ENCODE results near the gene ANKRD33B.

Gene ANKRD33B

GRCh38 chr5:10699281-10699874 is 135.5 kb downstream of the ANKRD33B start:
- H3K27me3 ChIP-seq: no peaks in the 10 kb centered on the region
- no peaks in the 10 kb centered on the region for H3K9me3 ChIP-seq
- TF ChIP-seq CTCF (IDR thresholded peaks at IDR 0.05): no peak
- H3K36me3 ChIP-seq: peaks cover 6% of the 10 kb centered on the region
- H3K27ac ChIP-seq: no peak overlapping the region
- H3K4me3 ChIP-seq (ENCODE audit: low read depth in 1 of 2, low read length in 1 of 2): no peak overlapping the region
- peaks cover 6% of the 10 kb centered on the region in 2 experiments for H3K4me1 ChIP-seq (ENCODE audit: control insufficient read depth in 1 of 2, insufficient read depth in 1 of 2, low read depth in 1 of 2, low read length in 1 of 2)

DNA sequence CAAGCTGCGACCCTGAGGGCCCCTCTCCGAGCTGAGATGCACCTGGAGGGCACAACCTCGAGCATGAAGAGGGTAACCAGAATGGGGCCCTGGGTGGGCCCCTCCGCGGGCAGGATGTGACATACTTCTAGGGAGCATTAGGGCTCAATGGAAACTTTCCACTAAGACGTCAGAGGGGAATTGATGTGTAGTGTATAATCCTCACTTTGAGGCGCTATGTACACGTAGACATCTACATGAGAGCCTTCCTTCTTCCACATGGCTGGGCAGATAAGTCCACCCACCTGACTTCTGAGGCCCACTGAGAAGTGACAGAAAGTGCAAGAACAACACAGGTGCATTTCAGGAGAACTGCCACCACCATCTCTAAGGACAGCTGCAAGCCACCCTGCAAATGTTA is 136.1 kb downstream of the ANKRD33B start:
- no peaks in the 10 kb centered on the region for H3K9me3 ChIP-seq
- H3K27ac ChIP-seq: no peak overlapping the region
- TF ChIP-seq CTCF (IDR thresholded peaks at IDR 0.05): no peak
- H3K36me3 ChIP-seq: peaks cover 6% of the 10 kb centered on the region
- H3K4me1 ChIP-seq (ENCODE audit: control insufficient read depth in 1 of 2, insufficient read depth in 1 of 2, low read depth in 1 of 2, low read length in 1 of 2): peaks cover 12% of the 10 kb centered on the region in 2 experiments
- no peaks in the 10 kb centered on the region for H3K27me3 ChIP-seq
- no peak overlapping the region for H3K4me3 ChIP-seq (ENCODE audit: low read depth in 1 of 2, low read length in 1 of 2)

GRCh38 chr5:10700516-10700915 is 136.6 kb downstream of the ANKRD33B start:
- Histone ChIP-seq H3K27ac (no peak overlapping the region), H3K4me3 (ENCODE audit: low read depth in 1 of 2, low read length in 1 of 2) (no peak overlapping the region), H3K4me1 (ENCODE audit: control insufficient read depth in 1 of 2, insufficient read depth in 1 of 2, low read depth in 1 of 2, low read length in 1 of 2) (peaks cover 15% of the 10 kb centered on the region in 2 experiments), H3K9me3 (no peaks in the 10 kb centered on the region), H3K36me3 (peaks cover 6% of the 10 kb centered on the region), H3K27me3 (no peaks in the 10 kb centered on the region)
- no peak for TF ChIP-seq CTCF (IDR thresholded peaks at IDR 0.05)

DNA sequence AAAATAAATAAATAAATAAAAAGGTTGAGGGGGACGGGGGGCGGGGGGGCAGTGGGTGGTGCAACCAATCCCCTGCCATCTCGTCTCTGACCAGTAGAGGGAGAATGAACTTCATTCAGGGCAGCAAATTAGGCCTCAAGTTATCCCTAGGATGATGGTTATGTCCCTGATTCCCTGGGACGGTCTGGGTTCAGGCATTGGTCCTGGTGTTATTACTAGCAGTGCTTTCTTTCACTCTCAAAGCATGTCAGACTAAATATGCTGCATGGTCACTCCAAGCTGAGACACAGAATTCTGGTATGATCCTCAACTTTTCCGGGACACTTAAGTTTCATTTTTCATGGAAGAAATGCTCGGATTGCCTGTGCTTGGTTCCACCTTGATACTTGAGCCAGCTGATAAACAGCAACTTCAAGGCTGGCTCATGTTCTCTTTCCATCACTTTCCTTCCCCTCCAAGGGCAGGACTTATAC is 137.7 kb downstream of the ANKRD33B start:
- peak; percentile 63 for TF ChIP-seq CTCF (IDR thresholded peaks at IDR 0.05)
- H3K4me3 ChIP-seq (ENCODE audit: low read depth in 1 of 2, low read length in 1 of 2): no peak overlapping the region
- no peaks in the 10 kb centered on the region for H3K27me3 ChIP-seq
- H3K4me1 ChIP-seq (ENCODE audit: control insufficient read depth in 1 of 2, insufficient read depth in 1 of 2, low read depth in 1 of 2, low read length in 1 of 2): peaks cover 19 to 20% of the 10 kb centered on the region in 2 experiments
- H3K9me3 ChIP-seq: no peaks in the 10 kb centered on the region
- H3K27ac ChIP-seq: no peak overlapping the region
- H3K36me3 ChIP-seq: peaks cover 6% of the 10 kb centered on the region

DNA sequence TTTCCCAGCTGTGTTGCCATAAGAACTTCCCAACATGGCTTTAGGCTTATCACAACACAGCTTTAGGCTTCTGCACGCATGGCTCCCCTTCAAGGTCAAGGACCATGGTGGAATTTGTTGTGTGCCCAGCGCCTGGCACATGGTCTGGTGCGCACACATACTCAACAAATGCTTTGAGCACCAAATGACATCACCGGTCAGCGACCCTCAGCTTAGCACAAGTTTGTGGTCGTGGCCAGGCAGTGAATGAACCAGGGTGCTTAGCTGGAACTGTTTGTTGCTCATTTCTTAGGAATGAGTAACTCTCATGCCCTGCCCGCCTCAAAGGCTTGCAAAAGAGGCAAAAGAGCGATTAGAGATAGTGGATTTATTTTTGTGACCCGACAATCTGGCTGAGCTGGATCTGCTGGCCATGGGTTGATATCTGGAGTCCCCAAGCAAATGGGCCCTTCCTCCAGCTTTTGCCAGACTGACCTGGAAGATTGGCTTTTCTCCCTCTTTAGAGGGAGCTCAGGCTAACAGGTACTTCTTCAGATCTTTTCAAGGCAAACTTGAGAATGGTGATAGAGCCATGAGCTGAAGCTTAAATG is 138.3 kb downstream of the ANKRD33B start:
- Histone ChIP-seq H3K4me3 (ENCODE audit: low read depth in 1 of 2, low read length in 1 of 2) (no peak overlapping the region), H3K27me3 (no peaks in the 10 kb centered on the region), H3K9me3 (no peaks in the 10 kb centered on the region), H3K4me1 (ENCODE audit: control insufficient read depth in 1 of 2, insufficient read depth in 1 of 2, low read depth in 1 of 2, low read length in 1 of 2) (peaks cover 22 to 25% of the 10 kb centered on the region in 2 experiments), H3K27ac (no peak overlapping the region), H3K36me3 (peaks cover 6% of the 10 kb centered on the region)
- TF ChIP-seq CTCF (IDR thresholded peaks at IDR 0.05): no peak
